SK-N-SH (cell line): ENCODE results near the gene SPINT2.

ENCODE experiments used
- CHD2 ChIP-seq: fragments of 150-350 bp; IDR thresholded peaks from 2 replicates; pipeline ENCODE4 v1.6.1; 2018; ENCODE audit warnings: low read length; ENCODE audit not compliant: partially characterized antibody
- CTCF ChIP-seq: fragments of 200-600 bp; sonication (generic); IDR thresholded peaks from 2 replicates; pipeline ENCODE4 v1.6.1; 2017; ENCODE audit warnings: antibody characterized with exemption, mild to moderate bottlenecking, moderate library complexity
- YY1 ChIP-seq: IDR thresholded peaks from 2 replicates; pipeline ENCODE4 v1.4.0; 2012; ENCODE audit warnings: low read depth, mild to moderate bottlenecking
- TF ChIP-seq, protein P1 (sequence below): IDR thresholded peaks from 2 replicates; pipeline ENCODE4 v1.4.0; 2012; ENCODE audit warnings: low read depth, borderline replicate concordance

- no peak for TF ChIP-seq CHD2
- no peak for TF ChIP-seq CTCF
- no peak for TF ChIP-seq YY1
- TF ChIP-seq, protein P1, sequence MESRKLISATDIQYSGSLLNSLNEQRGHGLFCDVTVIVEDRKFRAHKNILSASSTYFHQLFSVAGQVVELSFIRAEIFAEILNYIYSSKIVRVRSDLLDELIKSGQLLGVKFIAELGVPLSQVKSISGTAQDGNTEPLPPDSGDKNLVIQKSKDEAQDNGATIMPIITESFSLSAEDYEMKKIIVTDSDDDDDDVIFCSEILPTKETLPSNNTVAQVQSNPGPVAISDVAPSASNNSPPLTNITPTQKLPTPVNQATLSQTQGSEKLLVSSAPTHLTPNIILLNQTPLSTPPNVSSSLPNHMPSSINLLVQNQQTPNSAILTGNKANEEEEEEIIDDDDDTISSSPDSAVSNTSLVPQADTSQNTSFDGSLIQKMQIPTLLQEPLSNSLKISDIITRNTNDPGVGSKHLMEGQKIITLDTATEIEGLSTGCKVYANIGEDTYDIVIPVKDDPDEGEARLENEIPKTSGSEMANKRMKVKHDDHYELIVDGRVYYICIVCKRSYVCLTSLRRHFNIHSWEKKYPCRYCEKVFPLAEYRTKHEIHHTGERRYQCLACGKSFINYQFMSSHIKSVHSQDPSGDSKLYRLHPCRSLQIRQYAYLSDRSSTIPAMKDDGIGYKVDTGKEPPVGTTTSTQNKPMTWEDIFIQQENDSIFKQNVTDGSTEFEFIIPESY: no peak
These were observed 13.2 kb downstream of the SPINT2 start for GRCh38 chr19:38277549-38277948.
